GM12872 (cell line): ENCODE data around the gene CCR7.

ENCODE experiments used
- CTCF ChIP-seq: IDR thresholded peaks from 3 replicates; pipeline ENCODE4 v1.5.1; 2011; ENCODE audit warnings: low read depth, mild to moderate bottlenecking, low read length, moderate library complexity; ENCODE audit not compliant: insufficient read depth

The CCR7 gene

DNA sequence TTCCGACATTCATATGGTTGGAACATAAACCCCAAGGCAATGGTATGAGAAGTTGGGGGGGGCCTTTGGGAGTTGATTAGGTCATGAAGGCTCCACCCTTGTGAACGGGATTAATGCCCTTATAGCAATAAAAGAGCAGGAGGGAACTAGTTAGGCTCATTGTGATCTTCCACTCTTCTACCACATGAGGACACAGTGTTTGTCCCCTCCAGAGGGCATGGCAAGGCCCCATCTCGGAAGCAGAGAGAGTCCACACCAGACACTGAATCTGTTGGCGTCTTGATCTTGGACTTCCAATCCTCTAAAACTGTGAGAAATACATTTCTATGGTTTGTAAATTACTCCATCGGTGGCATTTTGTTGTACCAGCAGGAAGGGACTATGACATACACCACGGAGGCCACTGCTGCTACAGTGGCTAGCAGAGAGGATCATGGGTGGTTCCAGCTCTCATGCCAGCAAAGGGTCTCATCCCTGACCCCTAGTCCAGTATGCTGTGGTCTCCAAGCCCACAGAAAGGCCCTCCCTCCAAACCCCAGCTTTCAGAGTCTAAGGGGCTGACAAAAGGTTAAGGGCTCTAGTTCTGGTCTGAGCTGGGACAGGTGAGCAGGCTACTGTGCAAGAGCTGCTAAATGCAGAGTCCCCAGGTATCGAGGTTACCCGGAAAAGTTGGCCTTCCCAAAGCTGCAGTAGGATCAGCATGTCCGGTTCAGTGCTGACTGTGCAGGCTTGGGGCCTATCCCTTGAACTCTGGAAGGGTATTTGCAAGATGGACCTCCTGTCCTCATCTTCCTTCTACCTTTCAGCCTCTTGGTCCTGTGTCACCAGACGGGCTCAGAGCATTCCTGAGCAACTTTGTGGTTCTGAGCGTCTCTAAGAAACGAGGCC, 12.2 kb downstream of the CCR7 start:
- TF ChIP-seq CTCF: no peak

- TF ChIP-seq CTCF: no peak
Measured at GRCh38 chr17:40551879-40552768, 13.1 kb downstream of the CCR7 start.

- TF ChIP-seq CTCF: no peak
Measured at GRCh38 chr17:40551091-40551878, 14.0 kb downstream of the CCR7 start.

GRCh38 chr17:40550608-40551007, 14.7 kb downstream of the CCR7 start:
- TF ChIP-seq CTCF: no peak

- TF ChIP-seq CTCF: no peak
Measured at GRCh38 chr17:40548982-40549685, 16.1 kb downstream of the CCR7 start.

DNA sequence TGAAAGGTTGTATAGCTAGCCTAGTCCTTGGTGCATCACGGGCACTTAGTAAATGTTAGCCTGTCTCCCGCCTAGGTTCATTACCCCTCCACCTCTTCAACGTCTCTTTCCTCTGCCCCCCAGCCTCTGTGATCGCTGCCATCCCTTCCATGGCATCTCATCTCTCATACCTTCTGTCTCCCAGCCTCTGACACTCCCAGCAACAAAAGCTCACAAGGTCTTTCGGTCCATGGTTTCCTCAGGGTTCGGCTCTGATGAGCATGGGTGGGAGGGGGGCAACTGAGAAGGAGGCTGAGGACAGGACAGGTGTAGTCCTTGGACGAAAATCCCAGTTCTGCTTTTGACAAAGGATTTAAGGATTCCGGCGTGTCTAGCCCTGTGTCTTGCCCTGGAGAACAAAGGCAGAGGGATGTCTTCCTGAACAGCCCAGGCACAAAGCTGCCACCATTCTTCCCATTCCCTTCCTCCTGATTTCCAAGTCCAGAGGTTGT, 16.7 kb downstream of the CCR7 start:
- no peak for TF ChIP-seq CTCF
